GM13977 (cell line): ENCODE data around the gene MRPL12.

Experiments used
- DNase-seq: peaks from one replicate; pipeline ENCODE4 v3.0.0; 2012; ENCODE audit warnings: low spot score
- CTCF ChIP-seq: IDR thresholded peaks from 2 replicates; pipeline ENCODE4 v1.5.1; 2012; ENCODE audit warnings: mild to moderate bottlenecking, control low read depth; ENCODE audit not compliant: insufficient read depth; ENCODE audit errors: extremely low read depth, missing control alignments
- in situ Hi-C: fragments of 300-500 bp; cut with MboI; formaldehyde crosslinking; loops from one replicate; pipeline ENCODE4 v1.12.0; 2022; ENCODE audit warnings: low sequenced_read_pairs, low pct_unique_long_range_greater_than_20kb, mixed read lengths, inconsistent platforms; ENCODE audit not compliant: unreplicated experiment

The MRPL12 gene

GRCh38 chr17:81706232-81706611 is 3.1 kb downstream of the MRPL12 start:
- no peak for DNase-seq
- in situ Hi-C loops = no loop called here
- no peak for TF ChIP-seq CTCF

- DNase-seq = no peak
- no peak for TF ChIP-seq CTCF
- in situ Hi-C loops = no loop called here
Observed at GRCh38 chr17:81706757-81707624, 3.8 kb downstream of the MRPL12 start.

- in situ Hi-C loops = no loop called here
- no peak for DNase-seq
- TF ChIP-seq CTCF = no peak
Observed at GRCh38 chr17:81707725-81708646, 4.8 kb downstream of the MRPL12 start.

- no peak for DNase-seq
- in situ Hi-C loops = no loop called here
- no peak for TF ChIP-seq CTCF
Observed at GRCh38 chr17:81708739-81709185, 5.6 kb downstream of the MRPL12 start.

GRCh38 chr17:81710514-81711308 is 7.5 kb downstream of the MRPL12 start:
- DNase-seq = no peak
- in situ Hi-C loops = no loop called here
- TF ChIP-seq CTCF = no peak
